ENCODE data around the gene SKAP2.

- no peak for TF ChIP-seq TAF1 (IDR thresholded peaks at IDR 0.05; ENCODE audit: low read depth, low read length)
- TF ChIP-seq POLR2A (IDR thresholded peaks at IDR 0.05; ENCODE audit: low read depth, low read length): no peak
- TF ChIP-seq POLR2AphosphoS5 (IDR thresholded peaks at IDR 0.05; ENCODE audit: low read depth, low read length): no peak
These were observed 205.3 kb downstream of the SKAP2 start for GRCh38 chr7:26659121-26659520.

Data from GM12891 (cell line).